Subcutaneous abdominal adipose tissue (tissue), 5 donors: ENCODE results near the gene HIC1.
A peak's percentile ranks its signal among the peaks of the same experiment; 100 is the strongest.

Experiments
- H3K27ac ChIP-seq: one replicate; pipeline ENCODE4 v1.7.0; 2013; ENCODE audit warnings: low read depth, mild to moderate bottlenecking, inconsistent platforms, low read length, moderate library complexity
- H3K27me3 ChIP-seq, 5 donors: one replicate each; pipeline ENCODE4 v1.7.0; 2013; ENCODE audit warnings: low read length in 5 of 5, inconsistent platforms in 1 of 5; ENCODE audit not compliant: control insufficient read depth in 5 of 5, insufficient read depth in 4 of 5
- H3K36me3 ChIP-seq, 5 donors: one replicate each; pipeline ENCODE4 v1.7.0; 2013; ENCODE audit warnings: low read length in 5 of 5; ENCODE audit not compliant: control insufficient read depth in 5 of 5, insufficient read depth in 5 of 5
- H3K4me1 ChIP-seq, 5 donors: one replicate each; pipeline ENCODE4 v1.7.0; 2013; ENCODE audit warnings: low read length in 5 of 5, mild to moderate bottlenecking in 3 of 5, moderate library complexity in 1 of 5; ENCODE audit not compliant: control insufficient read depth in 5 of 5, insufficient read depth in 5 of 5
- H3K4me3 ChIP-seq, 5 donors: one replicate each; pipeline ENCODE4 v1.7.0; 2013; ENCODE audit warnings: low read length in 5 of 5, low read depth in 1 of 5
- H3K9ac ChIP-seq, 5 donors: one replicate each; pipeline ENCODE4 v1.7.0; 2013; ENCODE audit warnings: low read length in 5 of 5, mild to moderate bottlenecking in 4 of 5, moderate library complexity in 3 of 5
- H3K9me3 ChIP-seq, 5 donors: one replicate each; pipeline ENCODE4 v1.7.0; 2013; ENCODE audit warnings: low read length in 5 of 5; ENCODE audit not compliant: control insufficient read depth in 5 of 5
- donor health status: healthy.
- donor health status: healthy.
- donor health status: healthy.
- donor health status: healthy.
- donor health status: healthy.

The HIC1 gene

GRCh38 chr17:2059547-2060384, 4.9 kb downstream of the HIC1 start:
- Histone ChIP-seq H3K4me3 (peak overlapping the region in 4 of 5 donors; percentile 21 to 75 (median 38)), H3K4me1 (peaks cover 9 to 92% (median 67%) of the 10 kb centered on the region in 5 donors), H3K27me3 (peaks cover 6 to 28% (median 14%) of the 10 kb centered on the region in 5 donors), H3K9ac (no peak overlapping the region), H3K27ac (peak overlapping the region; percentile 46), H3K9me3 (no peaks in the 10 kb centered on the region), H3K36me3 (peaks cover 0 to 45% (median 39%) of the 10 kb centered on the region in 5 donors)

GRCh38 chr17:2060385-2060658, 5.4 kb downstream of the HIC1 start:
- Histone ChIP-seq H3K27me3 (peaks cover 6 to 28% (median 14%) of the 10 kb centered on the region in 5 donors), H3K4me3 (peak overlapping the region in 3 of 5 donors; percentile 19 to 39 (median 37)), H3K4me1 (peaks cover 9 to 93% (median 69%) of the 10 kb centered on the region in 5 donors), H3K36me3 (peaks cover 0 to 51% (median 44%) of the 10 kb centered on the region in 5 donors), H3K9ac (no peak overlapping the region), H3K27ac (peak overlapping the region; percentile 46), H3K9me3 (no peaks in the 10 kb centered on the region)

- Histone ChIP-seq H3K27me3 (peaks cover 6 to 28% (median 14%) of the 10 kb centered on the region in 5 donors), H3K36me3 (peaks cover 0 to 56% (median 48%) of the 10 kb centered on the region in 5 donors), H3K27ac (peak overlapping the region; percentile 46), H3K4me1 (peaks cover 10 to 95% (median 74%) of the 10 kb centered on the region in 5 donors), H3K4me3 (peak overlapping the region in 3 of 5 donors; percentile 19 to 39 (median 37)), H3K9ac (peak overlapping the region in 1 of 5 donors; percentile 9), H3K9me3 (no peaks in the 10 kb centered on the region)
Measured at GRCh38 chr17:2060681-2061440, 6.0 kb downstream of the HIC1 start.

- Histone ChIP-seq H3K36me3 (peaks cover 0 to 62% (median 52%) of the 10 kb centered on the region in 5 donors), H3K27ac (peak overlapping the region; percentile 46), H3K4me3 (peak overlapping the region in 1 of 5 donors; percentile 32), H3K9ac (no peak overlapping the region), H3K27me3 (peaks cover 6 to 26% (median 11%) of the 10 kb centered on the region in 5 donors), H3K9me3 (no peaks in the 10 kb centered on the region), H3K4me1 (peaks cover 15 to 96% (median 76%) of the 10 kb centered on the region in 5 donors)
Measured at GRCh38 chr17:2061441-2061958, 6.6 kb downstream of the HIC1 start.

- peaks cover 0 to 65% (median 52%) of the 10 kb centered on the region in 5 donors for H3K36me3 ChIP-seq
Measured at GRCh38 chr17:2062571-2063183, 7.8 kb downstream of the HIC1 start.

GRCh38 chr17:2063261-2064146, 8.6 kb downstream of the HIC1 start:
- H3K27ac ChIP-seq: peak overlapping the region; percentile 37
- H3K27me3 ChIP-seq: peaks cover 0 to 17% (median 0%) of the 10 kb centered on the region in 5 donors
- H3K9me3 ChIP-seq: no peaks in the 10 kb centered on the region
- peaks cover 27 to 96% (median 85%) of the 10 kb centered on the region in 5 donors for H3K4me1 ChIP-seq
- peaks cover 0 to 70% (median 51%) of the 10 kb centered on the region in 5 donors for H3K36me3 ChIP-seq
- no peak overlapping the region for H3K4me3 ChIP-seq
- no peak overlapping the region for H3K9ac ChIP-seq

More at GRCh38 chr17:2062571-2063183, 7.8 kb downstream of the HIC1 start:
- no peak overlapping the region for H3K4me3 ChIP-seq
- peaks cover 23 to 96% (median 84%) of the 10 kb centered on the region in 5 donors for H3K4me1 ChIP-seq
- H3K27ac ChIP-seq: peak overlapping the region; percentile 37
- H3K9me3 ChIP-seq: no peaks in the 10 kb centered on the region
- H3K9ac ChIP-seq: no peak overlapping the region
- peaks cover 5 to 23% (median 7%) of the 10 kb centered on the region in 5 donors for H3K27me3 ChIP-seq

- H3K9ac ChIP-seq: no peak overlapping the region
- H3K4me1 ChIP-seq: peaks cover 28 to 100% (median 87%) of the 10 kb centered on the region in 5 donors
- H3K27ac ChIP-seq: peak overlapping the region; percentile 67
Measured at GRCh38 chr17:2064147-2064489, 9.2 kb downstream of the HIC1 start.

GRCh38 chr17:2064520-2064971, 9.6 kb downstream of the HIC1 start:
- Histone ChIP-seq H3K9ac (peak overlapping the region in 1 of 5 donors; percentile 16), H3K27me3 (peaks cover 0 to 14% (median 0%) of the 10 kb centered on the region in 5 donors), H3K27ac (peak overlapping the region; percentile 67), H3K4me1 (peaks cover 28 to 96% (median 83%) of the 10 kb centered on the region in 5 donors), H3K36me3 (peaks cover 0 to 74% (median 50%) of the 10 kb centered on the region in 5 donors), H3K9me3 (no peaks in the 10 kb centered on the region), H3K4me3 (peak overlapping the region in 1 of 5 donors; percentile 17)

More at GRCh38 chr17:2064147-2064489, 9.2 kb downstream of the HIC1 start:
- Histone ChIP-seq H3K4me3 (no peak overlapping the region), H3K9me3 (no peaks in the 10 kb centered on the region), H3K27me3 (peaks cover 0 to 17% (median 0%) of the 10 kb centered on the region in 5 donors), H3K36me3 (peaks cover 0 to 74% (median 51%) of the 10 kb centered on the region in 5 donors)
